ENCODE results near the gene DNAH2.

- no peak for TF ChIP-seq EP300 (IDR thresholded peaks at IDR 0.05)
- TF ChIP-seq POLR2A (IDR thresholded peaks at IDR 0.05): no peak
- no peak for TF ChIP-seq CTCF (IDR thresholded peaks at IDR 0.05)
These were observed 3.8 kb upstream of the DNAH2 start for GRCh38 chr17:7713782-7714181.

Data from sigmoid colon (tissue), 4 donors.